ENCODE data around the gene COX6A2. TPM values are rescaled to one million over a fixed set of nuclear protein-coding genes. Genes with fewer than 3 reads are reported as not detected.

COX6A2 gene
- total RNA-seq, 1 experiment from 2014 or later: not detected

GRCh38 chr16:31455601-31456314, 27.6 kb upstream of the COX6A2 start:
- Histone ChIP-seq H4K20me1 (ENCODE audit: control insufficient read depth, insufficient read depth, insufficient read length) (no peaks in the 10 kb centered on the region), H3K56ac (ENCODE audit: insufficient read length, low read depth, low read length) (no peak overlapping the region), H2BK12ac (ENCODE audit: insufficient read length, low read depth, low read length) (no peak overlapping the region), H3K4me2 (ENCODE audit: insufficient read depth, insufficient read length, low read length) (peak overlapping the region; percentile 12), H3K18ac (ENCODE audit: insufficient read length, low read depth, low read length) (no peak overlapping the region), H4K8ac (replicated peaks; ENCODE audit: insufficient read length, low read depth, low read length) (no peak overlapping the region), H3K4me1 (ENCODE audit: insufficient read depth, low read length) (peaks cover 9% of the 10 kb centered on the region; the same call in 1 of the 2 replicates), H3K9ac (ENCODE audit: extremely low read depth, insufficient read length, low read length) (no peak overlapping the region), H4K5ac (ENCODE audit: insufficient read length, low read depth, low read length) (no peak overlapping the region), H3K14ac (ENCODE audit: insufficient read depth, low read length) (no peak overlapping the region), H3K4ac (ENCODE audit: low read depth, low read length) (no peak overlapping the region), H3K27ac (ENCODE audit: insufficient read length, low read depth, low read length) (no peak overlapping the region), H2AK5ac (ENCODE audit: insufficient read length, low read length) (no peak overlapping the region), H2BK15ac (ENCODE audit: low read depth, low read length) (no peak overlapping the region), H3K79me2 (ENCODE audit: insufficient read depth, low read length) (no peaks in the 10 kb centered on the region; the same call in 1 of the 2 replicates), H3K23me2 (ENCODE audit: insufficient read length, low read depth, low read length, poor library complexity, severe bottlenecking) (peaks cover 8% of the 10 kb centered on the region), H2AFZ (ENCODE audit: low read length) (no peak overlapping the region), H3K27me3 (ENCODE audit: insufficient read depth, low read length) (no peaks in the 10 kb centered on the region), H2BK20ac (ENCODE audit: low read depth, low read length, poor library complexity, severe bottlenecking) (no peak overlapping the region), H3K9me3 (ENCODE audit: control insufficient read depth, low read depth, low read length) (no peaks in the 10 kb centered on the region), H3T11ph (ENCODE audit: low read length) (no peak overlapping the region), H3K23ac (ENCODE audit: insufficient read length, low read depth, low read length) (no peak overlapping the region), H2BK120ac (ENCODE audit: low read depth, low read length, poor library complexity, severe bottlenecking) (no peak overlapping the region), H3K79me1 (ENCODE audit: insufficient read depth, low read depth, low read length, poor library complexity, severe bottlenecking) (peaks cover 4% of the 10 kb centered on the region), H2BK5ac (ENCODE audit: insufficient read length, low read length) (no peak overlapping the region), H4K91ac (ENCODE audit: insufficient read length, low read depth, low read length) (no peak overlapping the region)
- WGBS (ENCODE audit: extremely low coverage, insufficient read length, low lambda C conversion rate): no CpG with 5 or more reads among the region's 17 CpGs
- peaks cover 41 to 50% of the 10 kb centered on the region in 2 experiments for H3K4me1 Mint-ChIP-seq
- peaks cover 0 to 5% (median 0%) of the 10 kb centered on the region in 3 experiments; a peak in 4 of 7 replicates for H3K36me3 Mint-ChIP-seq (ENCODE audit: insufficient read depth in 1 of 3, low read depth in 3 of 3)
- peak overlapping the region; percentile 40 to 77 (median 69); a peak in 5 of 7 replicates for H3K27ac Mint-ChIP-seq
- peak overlapping the region in 1 of 2 experiments; percentile 18; a peak in 2 of 5 replicates for H3K4me3 Mint-ChIP-seq
- peak; percentile 49 for DNase-seq
- peaks cover 3% of the 10 kb centered on the region for H3K27me3 Mint-ChIP-seq (ENCODE audit: low read depth)
- peak; percentile 70 for TF ChIP-seq CTCF (conservative IDR thresholded peaks at IDR 0.05)
- H3K9me3 Mint-ChIP-seq: no peaks in the 10 kb centered on the region

All from H9 (cell line).